Activated CD8-positive, alpha-beta memory T cell treated with anti-CD3 and anti-CD28 coated beads, Interleukin-2, amount 50 U/mL, for 4 hours (primary cell): ENCODE measurements around the gene DNER.
"Not testable (repeated sequence)": the region's sequence is repeated elsewhere in the genome, so short reads cannot be mapped to it uniquely, and the experiment has no call there.

Experiments
- DNase-seq: peaks from one replicate; pipeline ENCODE4 v3.0.0-alpha.2; 2020

Gene DNER, protein sequence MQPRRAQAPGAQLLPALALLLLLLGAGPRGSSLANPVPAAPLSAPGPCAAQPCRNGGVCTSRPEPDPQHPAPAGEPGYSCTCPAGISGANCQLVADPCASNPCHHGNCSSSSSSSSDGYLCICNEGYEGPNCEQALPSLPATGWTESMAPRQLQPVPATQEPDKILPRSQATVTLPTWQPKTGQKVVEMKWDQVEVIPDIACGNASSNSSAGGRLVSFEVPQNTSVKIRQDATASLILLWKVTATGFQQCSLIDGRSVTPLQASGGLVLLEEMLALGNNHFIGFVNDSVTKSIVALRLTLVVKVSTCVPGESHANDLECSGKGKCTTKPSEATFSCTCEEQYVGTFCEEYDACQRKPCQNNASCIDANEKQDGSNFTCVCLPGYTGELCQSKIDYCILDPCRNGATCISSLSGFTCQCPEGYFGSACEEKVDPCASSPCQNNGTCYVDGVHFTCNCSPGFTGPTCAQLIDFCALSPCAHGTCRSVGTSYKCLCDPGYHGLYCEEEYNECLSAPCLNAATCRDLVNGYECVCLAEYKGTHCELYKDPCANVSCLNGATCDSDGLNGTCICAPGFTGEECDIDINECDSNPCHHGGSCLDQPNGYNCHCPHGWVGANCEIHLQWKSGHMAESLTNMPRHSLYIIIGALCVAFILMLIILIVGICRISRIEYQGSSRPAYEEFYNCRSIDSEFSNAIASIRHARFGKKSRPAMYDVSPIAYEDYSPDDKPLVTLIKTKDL

DNA sequence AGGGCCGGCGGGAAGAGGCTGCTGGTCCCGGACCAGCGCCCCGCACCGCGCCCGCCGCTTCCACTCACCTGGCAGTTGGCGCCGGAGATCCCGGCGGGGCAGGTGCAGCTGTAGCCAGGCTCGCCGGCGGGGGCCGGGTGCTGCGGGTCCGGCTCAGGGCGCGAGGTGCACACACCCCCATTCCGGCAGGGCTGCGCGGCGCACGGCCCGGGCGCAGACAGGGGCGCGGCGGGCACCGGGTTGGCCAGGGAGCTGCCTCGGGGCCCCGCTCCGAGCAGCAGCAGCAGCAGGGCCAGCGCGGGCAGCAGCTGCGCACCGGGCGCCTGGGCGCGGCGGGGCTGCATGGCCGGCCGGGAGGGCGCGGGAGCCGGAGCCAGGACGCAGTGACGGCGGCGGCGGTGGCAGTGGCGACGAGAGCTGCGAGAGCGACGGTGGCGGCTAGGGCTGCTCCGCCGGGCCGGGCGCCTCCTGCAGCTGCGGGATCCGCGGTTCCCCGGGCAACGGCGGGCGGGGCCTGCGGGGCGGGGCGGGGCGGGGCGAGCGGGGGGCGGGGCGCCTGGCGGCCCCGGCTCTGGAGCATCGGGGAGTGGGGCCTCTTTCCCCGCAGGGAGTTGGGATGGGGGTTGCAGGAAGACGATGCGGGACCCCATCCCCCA, at the start of gene DNER:
TSS of gene DNER (minus strand) at position 476 of the 656 bp plus-strand sequence. CDS start at position 344, 132 bp downstream.
- DNase-seq: peak; percentile 23

DNA sequence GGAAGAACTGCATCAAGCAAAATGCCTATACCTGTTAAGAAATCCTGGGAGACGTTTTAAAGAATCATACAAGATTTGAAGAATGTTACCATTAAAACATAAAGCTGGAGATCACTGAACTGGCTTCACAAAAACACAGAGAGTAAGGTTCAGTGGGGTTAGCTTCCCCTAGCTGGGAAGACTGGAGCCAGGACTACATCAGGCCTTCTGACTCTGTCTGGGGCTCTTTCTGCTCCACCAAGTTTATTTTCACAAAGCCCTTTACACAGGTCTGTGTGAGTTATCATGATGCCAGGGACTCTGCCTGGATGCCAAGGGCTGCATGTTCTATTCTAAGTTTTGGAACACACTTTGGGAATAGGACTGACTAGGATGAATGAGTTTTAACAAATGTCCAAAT, 47.3 kb upstream of the DNER start:
- no peak for DNase-seq

DNA sequence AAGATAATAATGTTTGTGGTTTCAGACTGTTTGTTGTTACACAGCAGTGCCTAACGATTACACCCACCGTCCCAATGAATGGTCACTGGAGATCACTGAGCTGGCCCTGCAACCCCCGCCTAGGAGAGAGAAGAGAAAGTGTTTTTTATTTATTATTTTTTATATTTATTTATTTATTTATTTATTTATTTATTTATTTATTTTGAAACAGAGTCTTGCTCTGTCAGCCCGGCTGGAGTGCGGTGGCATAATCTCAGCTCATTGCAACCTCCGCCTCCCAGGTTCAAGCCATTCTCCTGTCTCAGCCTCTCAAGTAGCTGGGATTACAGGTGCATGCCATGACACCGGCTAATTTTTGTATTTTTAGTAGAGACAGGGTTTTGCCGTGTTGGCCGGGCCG, 43.1 kb upstream of the DNER start:
- not testable (repeated sequence) for DNase-seq

DNA sequence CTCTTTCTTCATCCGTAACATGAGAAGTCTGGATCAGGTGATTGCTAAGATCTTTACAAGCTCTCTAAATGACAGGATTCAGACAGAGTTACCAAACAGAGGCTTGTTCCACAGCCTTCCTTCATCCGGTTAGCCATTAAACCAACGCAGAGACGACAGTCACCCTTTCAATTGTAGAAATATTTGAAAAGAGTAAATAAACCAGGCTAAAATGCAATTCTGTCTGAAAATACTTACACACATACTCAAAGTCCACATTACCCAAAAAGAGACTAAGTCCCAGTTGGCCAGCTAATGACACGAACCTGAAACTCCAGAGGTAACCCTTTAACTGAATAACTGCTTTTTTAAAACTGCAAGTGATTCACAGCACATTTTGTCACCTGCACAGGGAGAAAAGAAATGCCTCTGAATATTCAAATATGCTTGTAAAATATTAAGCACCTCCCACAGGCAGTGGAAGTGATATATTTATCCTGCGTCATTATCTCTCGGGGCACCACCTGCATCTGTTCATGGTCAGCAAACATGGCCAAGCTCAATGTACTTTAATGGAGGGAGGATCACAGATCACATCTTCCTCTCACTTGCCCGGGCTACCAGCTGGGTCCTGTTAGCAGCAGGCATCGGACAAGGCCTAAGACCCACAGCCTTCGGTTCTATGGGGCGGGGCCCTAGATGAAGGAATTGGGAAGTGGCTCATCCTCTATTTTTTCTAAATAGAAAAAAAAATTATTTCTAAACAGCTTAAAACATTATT, 38.8 kb upstream of the DNER start:
- DNase-seq: no peak

DNA sequence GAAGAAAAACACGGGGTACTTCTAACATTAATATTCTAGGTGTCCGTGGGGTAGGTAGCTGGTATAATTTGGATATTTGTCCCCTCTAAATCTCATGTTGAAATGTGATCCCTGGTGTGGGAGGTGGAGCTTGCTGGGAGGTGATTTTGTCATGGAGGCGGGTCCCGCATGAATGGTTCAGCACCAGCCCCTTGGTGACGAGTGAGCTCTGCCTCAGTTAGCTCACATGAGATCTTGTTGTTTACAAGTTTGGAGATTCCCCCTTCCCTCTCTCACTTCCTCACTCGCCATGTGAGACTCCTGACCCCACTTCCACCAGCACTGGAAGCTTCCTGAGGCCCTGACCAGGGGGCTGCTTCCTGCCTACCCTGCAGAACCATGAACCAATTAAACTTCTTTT, 35.4 kb upstream of the DNER start:
- DNase-seq: no peak

DNA sequence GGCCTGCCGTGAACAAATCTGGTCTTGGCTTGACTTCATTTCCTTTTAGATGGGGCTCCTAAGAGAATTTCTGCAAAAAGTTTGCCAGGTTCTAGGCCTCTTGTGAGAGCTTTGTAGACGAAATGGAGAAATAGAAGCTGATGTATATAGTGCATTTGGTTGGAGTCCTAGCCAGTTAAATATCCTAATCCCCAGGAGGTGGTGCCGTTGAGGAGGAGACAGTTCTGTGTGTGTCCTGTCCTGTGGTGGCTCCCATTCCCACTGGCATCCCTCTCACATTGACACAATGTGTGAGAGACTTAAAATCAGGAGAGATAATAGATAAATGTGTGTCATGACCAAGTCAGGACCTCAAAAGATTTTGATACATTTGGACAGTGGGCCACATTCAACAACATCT, 34.6 kb upstream of the DNER start:
- DNase-seq: no peak

DNA sequence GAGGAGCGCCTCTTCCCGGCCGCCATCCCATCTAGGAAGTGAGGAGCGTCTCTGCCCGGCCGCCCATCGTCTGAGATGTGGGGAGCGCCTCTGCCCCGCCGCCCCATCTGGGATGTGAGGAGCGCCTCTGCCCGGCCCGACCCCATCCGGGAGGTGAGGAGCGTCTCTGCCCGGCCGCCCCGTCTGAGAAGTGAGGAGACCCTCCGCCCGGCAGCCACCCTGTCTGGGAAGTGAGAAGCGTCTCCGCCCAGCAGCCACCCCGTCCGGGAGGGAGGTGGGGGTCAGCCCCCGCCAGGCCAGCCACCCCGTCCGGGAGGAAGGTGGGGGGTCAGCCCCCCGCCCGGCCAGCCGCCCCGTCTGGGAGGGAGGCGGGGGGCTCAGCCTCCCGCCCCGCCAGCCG, 28.3 kb upstream of the DNER start:
- not testable (repeated sequence) for DNase-seq

DNA sequence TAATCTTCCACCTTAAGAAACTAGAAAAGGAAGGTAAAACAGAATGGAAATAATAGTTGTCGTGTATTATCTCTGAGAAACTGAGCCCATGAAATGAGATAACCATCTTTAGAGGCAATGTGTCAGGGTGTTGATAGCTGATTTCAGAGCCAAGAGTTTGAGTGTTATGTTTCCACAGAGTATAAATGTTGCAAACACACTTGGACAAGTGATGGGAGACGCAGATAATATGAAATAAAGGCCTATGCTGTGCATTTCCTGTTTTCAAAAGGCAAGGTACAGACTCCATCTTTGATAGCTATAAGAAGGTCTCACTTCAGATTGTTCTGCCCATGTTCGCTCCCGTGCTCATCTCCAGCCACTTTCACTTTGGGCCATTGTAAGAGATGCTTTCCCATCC, 25.9 kb upstream of the DNER start:
- no peak for DNase-seq

DNA sequence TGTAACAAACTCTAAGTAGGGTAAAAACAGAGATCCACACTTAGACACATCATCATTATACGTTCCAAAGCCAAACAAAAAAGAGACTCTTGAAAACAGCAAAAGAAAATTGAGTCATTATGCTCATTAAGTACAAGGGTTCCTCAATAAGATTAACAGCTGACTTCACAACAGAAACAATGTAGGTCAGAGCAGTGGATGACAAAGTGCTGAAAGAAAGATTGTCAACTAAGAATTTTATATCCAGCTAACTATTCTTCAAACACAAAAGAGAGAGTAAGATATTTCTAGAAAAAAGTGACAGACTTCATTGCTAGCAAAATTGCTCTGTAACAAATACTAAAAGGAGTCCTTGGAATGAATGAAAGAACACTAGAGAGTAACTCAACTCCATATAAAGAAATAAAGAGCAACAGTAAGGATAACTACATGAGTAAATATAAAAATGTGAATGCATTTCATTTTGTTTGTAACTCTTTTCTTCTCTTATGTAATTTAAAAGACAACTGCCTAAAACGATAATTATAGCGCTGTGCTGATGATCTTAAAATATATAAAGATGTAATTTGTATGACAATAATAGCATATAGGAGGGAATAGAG, 23.8 kb upstream of the DNER start:
- DNase-seq: no peak

DNA sequence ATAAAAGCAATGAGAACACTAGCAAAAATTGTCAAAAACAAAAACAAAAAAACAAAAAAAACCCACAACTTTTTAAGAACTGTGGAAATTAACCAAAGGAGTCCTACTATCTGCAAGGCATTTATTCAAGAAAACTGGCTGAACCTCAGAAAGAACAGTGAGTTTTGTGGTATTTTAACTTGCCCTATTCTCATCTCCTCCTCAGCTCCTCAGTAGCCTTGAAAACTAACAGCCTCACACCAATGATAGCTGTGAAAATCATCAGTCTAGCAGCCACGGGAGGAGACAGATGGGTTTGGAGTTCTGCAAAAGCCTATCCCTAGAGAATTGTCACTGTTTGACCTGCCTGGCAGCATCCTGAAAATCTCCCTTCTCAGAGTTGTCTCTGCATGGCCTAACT, 20.1 kb upstream of the DNER start:
- no peak for DNase-seq

DNA sequence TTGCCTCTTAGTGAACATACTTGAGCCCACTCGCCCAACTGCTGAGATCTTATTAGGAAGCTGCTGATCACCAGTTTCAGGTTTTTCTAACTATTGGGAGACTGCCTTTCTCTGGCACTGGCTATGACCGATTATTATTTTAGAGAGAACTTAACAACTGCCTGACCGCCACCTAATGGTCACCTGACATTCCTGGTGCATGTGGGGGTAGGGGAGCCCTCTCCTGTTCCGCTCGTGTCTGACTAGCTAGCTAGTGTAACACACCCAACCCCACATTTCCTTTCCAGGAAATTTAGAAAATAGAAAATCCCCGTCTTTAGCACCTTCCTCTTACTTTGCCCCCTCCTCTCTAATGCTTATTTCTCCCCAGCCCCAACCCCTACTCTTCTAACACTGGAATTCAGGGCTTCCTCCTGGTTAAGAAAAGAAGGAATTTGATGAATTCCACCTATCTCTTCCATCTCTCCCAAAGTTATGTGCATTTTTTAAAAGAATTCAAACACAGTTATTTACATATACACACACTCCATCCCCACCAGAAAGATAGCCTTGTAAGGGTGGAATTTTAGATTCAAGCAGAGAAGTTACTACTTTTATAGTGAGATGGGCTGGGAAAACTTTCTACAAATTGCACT, 19.4 kb upstream of the DNER start:
- no peak for DNase-seq

DNA sequence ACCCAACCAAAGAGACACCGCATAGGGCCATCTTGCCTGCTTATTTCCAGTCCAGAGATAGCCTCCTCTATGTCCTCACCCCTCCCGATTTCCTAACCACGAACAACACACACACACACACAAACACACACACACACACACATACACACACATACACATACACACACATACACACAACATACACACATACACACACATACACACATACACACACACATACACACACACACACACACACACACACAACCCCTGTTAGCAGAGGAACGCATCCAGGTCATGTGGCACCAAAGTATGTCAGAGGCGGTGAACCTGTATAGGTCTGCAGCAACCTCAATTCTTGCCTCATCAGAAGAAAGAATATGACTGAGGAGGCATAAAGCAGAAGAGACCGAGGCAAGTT, 18.5 kb upstream of the DNER start:
- no peak for DNase-seq

DNA sequence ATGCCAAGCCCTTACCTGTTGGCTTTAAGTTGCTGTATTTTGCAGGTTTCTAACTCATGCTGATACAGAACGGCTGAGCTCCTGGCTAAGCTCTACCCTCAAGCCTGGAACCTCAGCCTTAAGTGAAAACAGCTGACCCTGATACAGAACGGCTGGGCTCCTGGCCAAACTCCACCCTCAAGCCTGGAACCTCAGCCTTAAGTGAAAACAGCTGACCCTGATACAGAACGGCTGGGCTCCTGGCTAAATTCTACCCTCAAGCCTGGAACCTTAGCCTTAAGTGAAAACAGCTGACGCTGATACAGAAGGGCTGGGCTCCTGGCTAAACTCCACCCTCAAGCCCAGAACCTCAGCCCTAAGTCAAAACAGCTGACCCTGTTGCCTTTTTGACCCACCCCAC, 17.6 kb upstream of the DNER start:
- DNase-seq: no peak

DNA sequence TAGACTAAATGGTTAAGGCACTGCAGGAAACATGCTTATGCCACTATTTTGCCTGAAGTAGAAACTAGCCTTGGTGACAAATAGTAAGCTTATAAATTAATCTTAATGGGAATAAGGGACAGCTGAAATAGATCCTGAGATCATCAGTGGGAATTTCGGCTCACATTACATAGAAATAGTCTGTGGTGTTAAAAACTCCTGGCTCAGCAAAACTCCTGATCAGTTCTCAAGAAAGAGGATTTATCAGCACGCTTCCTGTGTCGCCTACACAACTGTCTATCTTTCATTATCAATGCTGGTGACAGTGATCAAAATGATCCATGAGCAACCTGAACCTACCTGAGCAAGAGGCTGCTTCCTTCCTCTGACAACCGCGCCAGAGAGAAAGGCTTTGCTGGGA, 17.0 kb upstream of the DNER start:
- no peak for DNase-seq

DNA sequence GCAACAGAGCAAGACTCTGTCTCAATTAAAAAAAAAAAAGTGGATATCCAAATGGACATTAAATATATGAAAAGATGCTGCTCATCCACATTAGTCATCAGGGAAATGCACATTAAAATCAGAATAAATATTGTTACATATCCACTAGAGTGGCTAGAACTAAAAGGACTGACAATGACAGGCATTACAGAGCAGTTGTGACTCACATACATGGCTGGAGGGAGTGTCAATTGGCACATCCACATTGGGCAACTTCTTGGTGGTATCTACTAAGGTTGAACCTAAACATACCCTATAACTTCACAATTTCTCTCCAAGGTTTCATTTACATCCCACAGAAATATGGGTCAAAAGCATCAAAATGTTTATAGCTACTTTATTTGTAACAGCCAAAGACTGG, 14.0 kb upstream of the DNER start:
- DNase-seq: no peak

DNA sequence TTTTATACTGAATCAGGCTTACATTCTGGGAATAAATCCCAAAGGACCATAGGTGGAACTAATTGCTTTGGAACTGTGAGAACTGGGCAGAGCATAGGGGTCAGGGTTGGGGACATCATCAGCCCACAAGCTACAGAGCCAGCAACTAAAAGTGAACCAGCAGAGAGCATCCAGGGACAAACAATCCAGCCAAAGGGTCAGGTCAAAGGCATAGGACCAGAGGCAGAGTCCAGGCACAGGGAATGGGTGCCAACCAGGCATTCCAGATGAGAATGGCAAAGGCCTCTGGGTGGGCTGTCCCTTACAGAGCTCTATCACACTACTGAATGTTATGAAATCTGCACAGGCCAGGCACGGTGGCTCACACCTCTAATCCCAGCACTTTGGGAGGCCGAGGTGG, 12.3 kb upstream of the DNER start:
- DNase-seq: no peak

DNA sequence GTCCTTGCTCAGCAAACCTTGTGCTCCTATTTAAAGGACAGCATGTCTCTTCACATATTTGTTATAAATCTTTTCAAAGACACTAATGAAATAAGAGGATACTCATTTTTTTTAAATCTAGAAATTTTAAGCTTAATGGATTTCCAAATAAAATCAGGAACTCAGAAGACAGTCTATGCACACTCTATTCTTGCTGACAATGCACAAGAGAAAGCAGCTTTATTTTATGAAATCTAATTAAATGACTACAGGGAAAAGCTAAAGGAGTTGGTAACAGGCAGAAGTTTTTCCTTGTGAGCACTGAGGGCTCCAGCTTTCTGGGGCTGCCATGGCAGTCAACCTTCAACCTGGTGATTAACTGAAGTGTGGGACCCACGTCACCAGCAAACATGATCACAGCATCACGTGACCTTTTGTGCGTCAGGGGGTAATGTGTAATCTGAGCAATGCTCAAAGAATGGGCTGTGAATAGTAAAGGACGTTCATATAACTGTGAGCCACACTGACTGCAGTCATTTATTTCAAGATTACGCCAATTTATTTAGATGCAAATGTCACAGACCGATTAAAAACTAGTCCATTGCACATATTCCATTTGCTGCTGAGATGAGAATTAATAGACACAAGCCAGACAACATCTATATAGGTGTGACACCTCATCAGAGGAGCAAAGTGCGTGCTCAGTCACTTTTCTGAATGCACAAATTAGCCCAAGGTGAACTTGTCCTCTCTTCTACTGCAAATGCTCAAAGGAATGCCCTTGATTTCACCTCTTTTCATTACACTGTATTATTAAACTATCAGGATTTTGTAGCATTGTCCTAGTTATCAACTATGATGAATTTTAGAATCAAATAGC, 11.6 kb upstream of the DNER start:
- no peak for DNase-seq

DNA sequence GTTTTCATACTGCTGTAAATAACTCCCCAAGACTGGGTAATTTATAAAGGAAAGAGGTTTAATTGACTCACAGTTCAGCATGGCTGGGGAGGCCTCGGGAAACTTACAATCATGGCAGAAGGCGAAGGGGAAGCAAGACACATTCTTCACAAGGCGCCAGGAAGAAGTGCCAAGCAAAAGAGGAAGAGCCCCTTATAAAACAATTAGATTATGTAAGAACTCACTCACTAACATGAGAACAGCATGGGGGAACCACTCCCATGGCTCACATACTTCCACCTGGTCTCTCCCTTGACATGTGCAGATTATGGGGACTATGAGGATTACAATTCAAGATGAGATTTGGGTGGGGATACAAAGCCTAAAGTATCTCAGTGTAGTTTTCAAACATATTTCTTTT, 8.8 kb upstream of the DNER start:
- DNase-seq: not testable (repeated sequence)

DNA sequence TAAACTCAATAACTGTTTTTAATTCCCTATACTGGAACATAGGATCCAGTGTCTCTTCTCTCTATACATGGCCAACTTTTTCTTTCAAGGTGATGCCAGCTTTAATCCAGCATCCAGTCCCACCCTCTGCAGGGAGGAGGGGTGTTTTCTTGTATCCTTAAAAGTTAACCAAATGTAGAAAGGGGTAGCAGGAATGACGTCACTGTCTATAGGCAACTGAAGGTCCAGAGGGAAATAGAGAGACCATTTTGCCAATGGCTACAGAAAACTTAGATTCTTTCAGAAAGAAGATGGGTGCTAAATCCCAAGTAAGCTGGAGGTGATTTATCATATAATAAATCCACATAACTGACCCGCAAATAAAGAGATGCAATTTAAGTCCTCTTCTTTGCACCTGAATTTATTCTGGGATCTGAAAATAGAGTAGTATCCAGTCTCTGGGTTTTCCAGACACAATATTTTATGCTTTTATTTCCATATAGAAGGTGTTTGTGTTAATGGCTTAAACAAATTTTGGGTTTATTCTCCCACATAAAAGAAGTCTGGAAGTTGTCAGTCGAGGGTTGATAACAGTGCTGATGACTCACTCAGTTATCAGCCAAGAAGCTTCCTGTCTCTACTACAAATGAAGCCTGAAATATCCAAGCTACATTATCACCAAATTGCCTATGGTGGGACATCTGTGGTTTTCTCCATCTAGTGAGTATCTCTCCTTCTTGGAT, 5.7 kb upstream of the DNER start:
- DNase-seq: no peak

DNA sequence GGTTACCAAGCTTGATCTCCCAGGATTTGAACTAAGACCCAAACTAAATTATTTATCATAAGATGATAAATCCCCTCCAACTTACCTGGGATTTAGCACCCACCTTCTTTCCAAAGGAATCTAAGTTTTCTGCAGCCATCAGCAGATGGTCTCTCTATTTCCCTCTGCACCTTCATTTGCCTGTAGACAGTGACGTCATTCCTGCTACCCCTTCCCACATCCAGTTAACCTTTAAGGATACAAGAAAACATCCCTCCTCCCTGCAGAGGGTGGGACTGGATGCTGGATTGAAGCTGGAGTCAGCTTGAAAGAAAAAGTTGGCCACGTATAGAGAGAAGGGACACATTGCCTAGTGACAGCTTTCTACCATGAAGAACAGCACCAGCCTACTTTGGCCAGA, 3.7 kb upstream of the DNER start:
- DNase-seq: no peak
